K562 treated with DMSO at 1 percent for 48 hours (cell line): ENCODE measurements around the gene ADAM29. TPM values are rescaled to one million over a fixed set of nuclear protein-coding genes. Genes with fewer than 3 reads are reported as not detected.

Experiments
- total RNA-seq: library from RNA; unstranded; fragments of 300-600 nt; gene quantifications from 2 replicates; pipeline ENCODE4 v1.2.3, GENCODE V29; 2022; ENCODE audit warnings: low replicate concordance; ENCODE audit errors: extremely low read depth

ADAM29 gene
- not detected in 2 replicates for total RNA-seq

DNA sequence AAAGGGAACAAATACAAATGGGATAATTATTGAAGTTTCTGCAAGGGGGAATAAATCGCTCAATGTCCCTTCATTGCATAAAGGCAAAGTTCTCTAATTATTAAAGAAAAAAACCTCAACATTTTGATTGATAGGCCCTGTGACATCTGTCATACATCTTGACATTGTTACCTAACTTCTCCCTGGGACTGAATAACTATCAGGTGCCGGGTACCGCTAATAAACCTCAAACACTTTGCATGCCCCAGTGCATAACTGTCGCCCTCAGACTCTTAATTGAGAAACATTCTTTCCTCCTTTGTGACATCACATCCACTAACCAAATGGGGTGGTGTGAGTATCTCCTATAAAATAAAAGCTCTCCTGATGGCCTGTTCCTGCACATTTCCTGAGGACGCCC lies at the start of gene ADAM29:
Gene ADAM29 (plus strand): TSS at position 301 of the 400 bp plus-strand sequence. CDS start 57,168 bp downstream, outside the sequence.

Other genes starting within 250 kb of the ADAM29 start
- gene GLRA3, start 89.1 kb upstream of the ADAM29 start, total RNA-seq: not detected in 2 replicates